ENCODE results near the gene AGAP1. TPM values are rescaled to one million over a fixed set of nuclear protein-coding genes. Genes with fewer than 3 reads are reported as not detected.
A peak's percentile ranks its signal among the peaks of the same experiment; 100 is the strongest.

Gene AGAP1
- total RNA-seq, 1 donor from 2014 or later: 39.0 TPM

DNA sequence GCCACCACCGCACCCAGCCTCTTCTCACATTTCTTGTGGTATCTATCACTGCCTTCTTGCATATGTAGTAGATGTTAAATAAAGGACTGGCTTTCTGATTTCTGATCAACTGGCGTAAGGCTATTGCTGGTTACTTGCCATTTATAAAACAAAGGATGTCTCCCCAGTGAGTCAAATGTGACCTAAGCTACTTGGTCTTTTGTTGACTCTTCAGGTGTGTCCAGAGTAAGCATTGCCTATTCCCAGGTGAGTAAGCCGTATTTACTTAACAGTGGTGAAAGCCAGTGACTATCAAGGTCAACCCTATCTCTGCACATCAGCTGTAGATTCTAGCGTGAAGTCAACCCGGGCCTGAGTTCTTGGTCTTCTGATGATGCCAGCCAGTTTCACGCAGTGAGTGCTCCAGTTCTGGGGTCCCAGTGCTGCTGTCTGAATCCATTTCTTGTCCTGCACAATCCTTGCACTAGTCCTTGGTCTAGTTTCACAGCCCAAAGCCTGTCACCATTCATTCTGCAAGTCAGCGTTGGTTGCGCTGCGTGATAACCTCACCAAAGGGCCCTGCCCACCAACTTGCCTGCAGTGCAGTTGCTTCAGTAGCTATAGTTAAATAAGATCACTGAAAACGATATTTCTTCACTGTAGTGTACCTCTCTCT is 554.2 kb downstream of the AGAP1 start:
- TF ChIP-seq, protein P1, sequence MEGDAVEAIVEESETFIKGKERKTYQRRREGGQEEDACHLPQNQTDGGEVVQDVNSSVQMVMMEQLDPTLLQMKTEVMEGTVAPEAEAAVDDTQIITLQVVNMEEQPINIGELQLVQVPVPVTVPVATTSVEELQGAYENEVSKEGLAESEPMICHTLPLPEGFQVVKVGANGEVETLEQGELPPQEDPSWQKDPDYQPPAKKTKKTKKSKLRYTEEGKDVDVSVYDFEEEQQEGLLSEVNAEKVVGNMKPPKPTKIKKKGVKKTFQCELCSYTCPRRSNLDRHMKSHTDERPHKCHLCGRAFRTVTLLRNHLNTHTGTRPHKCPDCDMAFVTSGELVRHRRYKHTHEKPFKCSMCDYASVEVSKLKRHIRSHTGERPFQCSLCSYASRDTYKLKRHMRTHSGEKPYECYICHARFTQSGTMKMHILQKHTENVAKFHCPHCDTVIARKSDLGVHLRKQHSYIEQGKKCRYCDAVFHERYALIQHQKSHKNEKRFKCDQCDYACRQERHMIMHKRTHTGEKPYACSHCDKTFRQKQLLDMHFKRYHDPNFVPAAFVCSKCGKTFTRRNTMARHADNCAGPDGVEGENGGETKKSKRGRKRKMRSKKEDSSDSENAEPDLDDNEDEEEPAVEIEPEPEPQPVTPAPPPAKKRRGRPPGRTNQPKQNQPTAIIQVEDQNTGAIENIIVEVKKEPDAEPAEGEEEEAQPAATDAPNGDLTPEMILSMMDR (IDR thresholded peaks at IDR 0.05): no peak
- no peak overlapping the region for H3K27ac Mint-ChIP-seq (ENCODE audit: unreplicated experiment)
- DNase-seq (ENCODE audit: low spot score): no peak

DNA sequence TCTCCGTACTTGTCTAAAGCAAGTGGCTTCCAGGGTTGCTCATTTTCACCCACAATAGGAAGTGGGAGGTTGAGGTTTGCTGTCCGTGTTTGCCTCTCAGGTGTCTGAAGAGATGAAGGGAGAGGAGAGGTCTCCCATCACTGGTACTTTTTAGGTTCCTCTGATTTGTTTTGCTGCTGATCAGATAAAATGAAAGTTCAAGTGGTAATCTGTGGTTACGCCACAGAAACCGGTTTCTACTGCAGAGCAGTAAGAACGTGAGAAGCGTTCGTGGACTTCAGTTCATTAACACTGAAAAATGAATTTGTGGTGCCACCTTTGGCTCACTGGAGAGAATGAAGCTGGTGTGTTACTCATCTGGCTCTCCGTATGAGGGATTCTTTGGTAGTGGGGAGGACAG is 556.1 kb downstream of the AGAP1 start:
- TF ChIP-seq, protein P1 (IDR thresholded peaks at IDR 0.05): peak; percentile 21
- H3K4me3 Mint-ChIP-seq (ENCODE audit: unreplicated experiment): no peak overlapping the region
- no peak overlapping the region for H3K27ac Mint-ChIP-seq (ENCODE audit: unreplicated experiment)
- no peaks in the 10 kb centered on the region for H3K27me3 Mint-ChIP-seq (ENCODE audit: low read depth)
- H3K9me3 Mint-ChIP-seq (ENCODE audit: low read depth): no peaks in the 10 kb centered on the region
- peaks cover 12% of the 10 kb centered on the region for H3K36me3 Mint-ChIP-seq (ENCODE audit: low read depth)
- DNase-seq (ENCODE audit: low spot score): no peak
- peaks cover 6% of the 10 kb centered on the region for H3K4me1 Mint-ChIP-seq (ENCODE audit: low read depth)

More for the DNA sequence above, 554.2 kb downstream of the AGAP1 start:
- Mint-ChIP-seq H3K4me3 (ENCODE audit: unreplicated experiment) (no peak overlapping the region), H3K36me3 (ENCODE audit: low read depth) (peaks cover 15% of the 10 kb centered on the region), H3K27me3 (ENCODE audit: low read depth) (no peaks in the 10 kb centered on the region), H3K9me3 (ENCODE audit: low read depth) (no peaks in the 10 kb centered on the region), H3K4me1 (ENCODE audit: low read depth) (no peaks in the 10 kb centered on the region)

DNA sequence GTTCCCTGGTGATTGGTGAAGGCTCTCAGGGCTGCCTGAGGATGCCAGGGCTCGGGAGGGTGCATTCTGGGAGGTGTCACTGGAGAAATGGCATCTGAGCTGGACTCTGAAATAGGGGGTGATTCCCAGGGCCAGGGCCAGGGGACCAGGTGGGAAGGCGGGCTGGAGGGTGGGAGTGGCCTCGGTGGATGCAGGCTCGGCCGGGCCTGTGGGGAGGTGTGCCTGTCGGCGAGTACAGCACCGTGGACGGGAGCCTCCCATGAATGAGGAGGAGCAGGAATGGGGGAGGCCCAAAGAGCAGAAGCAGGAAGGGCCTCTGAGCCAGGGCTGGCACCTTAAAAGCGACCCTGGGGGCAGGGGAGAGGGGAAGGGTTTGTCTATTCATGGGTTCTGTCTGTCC is 557.5 kb downstream of the AGAP1 start:
- Mint-ChIP-seq H3K9me3 (ENCODE audit: low read depth) (no peaks in the 10 kb centered on the region), H3K4me3 (ENCODE audit: unreplicated experiment) (no peak overlapping the region), H3K4me1 (ENCODE audit: low read depth) (peaks cover 6% of the 10 kb centered on the region), H3K27ac (ENCODE audit: unreplicated experiment) (no peak overlapping the region), H3K27me3 (ENCODE audit: low read depth) (no peaks in the 10 kb centered on the region), H3K36me3 (ENCODE audit: low read depth) (peaks cover 8% of the 10 kb centered on the region)
- TF ChIP-seq, protein P1 (IDR thresholded peaks at IDR 0.05): no peak
- no peak for DNase-seq (ENCODE audit: low spot score)

DNA sequence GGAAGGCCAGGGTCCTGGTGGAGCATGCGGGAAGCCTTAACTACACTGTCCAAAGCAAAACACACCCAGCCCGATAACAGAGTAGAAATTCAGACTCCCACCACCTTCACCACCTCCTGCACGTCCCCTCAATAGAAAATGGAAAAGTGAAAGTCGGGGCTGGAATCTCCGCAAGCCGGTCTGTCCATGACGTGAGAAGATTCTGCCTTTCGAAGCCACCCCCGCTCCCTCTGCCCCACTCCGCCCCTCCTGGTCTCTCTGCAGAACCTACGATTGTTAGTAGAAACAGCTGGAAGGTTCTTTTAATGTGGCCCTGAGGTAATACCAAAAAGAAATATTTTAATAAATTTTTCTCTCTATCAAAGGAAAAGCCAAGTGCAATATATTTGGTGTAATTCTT is 558.0 kb downstream of the AGAP1 start:
- H3K27ac Mint-ChIP-seq (ENCODE audit: unreplicated experiment): no peak overlapping the region
- H3K27me3 Mint-ChIP-seq (ENCODE audit: low read depth): no peaks in the 10 kb centered on the region
- peaks cover 8% of the 10 kb centered on the region for H3K36me3 Mint-ChIP-seq (ENCODE audit: low read depth)
- peaks cover 6% of the 10 kb centered on the region for H3K4me1 Mint-ChIP-seq (ENCODE audit: low read depth)
- no peak for DNase-seq (ENCODE audit: low spot score)
- no peak overlapping the region for H3K4me3 Mint-ChIP-seq (ENCODE audit: unreplicated experiment)
- no peaks in the 10 kb centered on the region for H3K9me3 Mint-ChIP-seq (ENCODE audit: low read depth)
- TF ChIP-seq, protein P1 (IDR thresholded peaks at IDR 0.05): no peak

DNA sequence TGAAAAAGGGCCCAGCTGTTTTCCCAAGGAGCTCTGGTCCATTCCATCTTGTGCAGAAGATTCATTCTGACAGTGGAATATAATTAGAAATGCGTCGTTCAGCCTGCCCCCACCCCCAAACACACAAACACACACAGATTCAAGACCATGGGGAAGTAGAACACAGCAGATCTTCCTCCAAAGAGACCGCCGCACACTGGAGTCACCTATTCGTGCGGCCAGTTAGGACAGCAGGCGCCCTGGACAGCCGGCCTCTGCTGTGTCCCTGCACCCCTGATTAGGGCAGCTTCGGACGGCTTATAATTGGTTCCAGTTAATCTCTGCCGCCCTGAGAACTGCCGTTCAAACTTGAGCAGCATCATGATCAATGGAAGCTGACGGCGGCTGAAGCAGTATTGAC is 558.4 kb downstream of the AGAP1 start:
- H3K27ac Mint-ChIP-seq (ENCODE audit: unreplicated experiment): no peak overlapping the region
- no peaks in the 10 kb centered on the region for H3K27me3 Mint-ChIP-seq (ENCODE audit: low read depth)
- DNase-seq (ENCODE audit: low spot score): no peak
- H3K4me3 Mint-ChIP-seq (ENCODE audit: unreplicated experiment): no peak overlapping the region
- no peaks in the 10 kb centered on the region for H3K9me3 Mint-ChIP-seq (ENCODE audit: low read depth)
- peaks cover 6% of the 10 kb centered on the region for H3K4me1 Mint-ChIP-seq (ENCODE audit: low read depth)
- peaks cover 8% of the 10 kb centered on the region for H3K36me3 Mint-ChIP-seq (ENCODE audit: low read depth)
- TF ChIP-seq, protein P1 (IDR thresholded peaks at IDR 0.05): no peak
